K562 (cell line): ENCODE results near the gene YTHDC1. TPM values are rescaled to one million over a fixed set of nuclear protein-coding genes. Genes with fewer than 3 reads are reported as not detected.

Experiments used
- ARID4B ChIP-seq: sonication (generic); formaldehyde crosslinking; IDR thresholded peaks from 2 replicates; pipeline ENCODE4 v1.8.0; 2022; ENCODE audit warnings: mild to moderate bottlenecking, missing genetic modification reagents
- CBFA2T2 ChIP-seq: fragments of 450-650 bp; conservative IDR thresholded peaks from 2 replicates; pipeline ENCODE4 v1.6.1; 2017; ENCODE audit warnings: mild to moderate bottlenecking
- CBX2 ChIP-seq: fragments of 200-600 bp; sonication (generic); IDR thresholded peaks from one replicate; pipeline ENCODE4 v1.6.1; 2012; ENCODE audit warnings: mild to moderate bottlenecking, low read length, inconsistent platforms; ENCODE audit not compliant: insufficient read depth, poor library complexity, severe bottlenecking
- CXXC5 ChIP-seq: fragments of 250-450 bp; sonication (Bioruptor Pico); IDR thresholded peaks from 2 replicates; pipeline ENCODE4 v1.8.0; 2022; ENCODE audit warnings: inconsistent platforms, mild to moderate bottlenecking, moderate library complexity
- ESRRB ChIP-seq: fragments of 250-450 bp; sonication (Bioruptor Pico); IDR thresholded peaks from 2 replicates; pipeline ENCODE4 v1.5.0; 2020; ENCODE audit warnings: mild to moderate bottlenecking, moderate library complexity, borderline replicate concordance
- IRF1 ChIP-seq: sonication (generic); formaldehyde crosslinking; IDR thresholded peaks from 2 replicates; pipeline ENCODE4 v1.8.0; 2022; ENCODE audit warnings: missing genetic modification reagents, mild to moderate bottlenecking, borderline replicate concordance
- JUND ChIP-seq, 2 experiments: IDR thresholded peaks; 2 replicates in 1 of 2; 3 replicates in 1 of 2; pipeline ENCODE4 v1.6.1; 2011; ENCODE audit warnings: borderline replicate concordance in 2 of 2, low read depth in 2 of 2, low read length in 2 of 2, improper control_type of control experiment in 1 of 2, missing biosample characterization in 1 of 2, missing genetic modification characterization in 1 of 2, missing genetic modification reagents in 1 of 2
- MAFG ChIP-seq: fragments of 450-650 bp; conservative IDR thresholded peaks from 2 replicates; pipeline ENCODE4 v1.6.1; 2016; ENCODE audit warnings: missing genetic modification characterization, missing compliant biosample characterization
- MTA3 ChIP-seq: fragments of 450-650 bp; formaldehyde crosslinking; IDR thresholded peaks from 2 replicates; pipeline ENCODE4 v1.6.1; 2017; ENCODE audit warnings: mild to moderate bottlenecking, borderline replicate concordance
- NFIC ChIP-seq: fragments of 450-650 bp; IDR thresholded peaks from 2 replicates; pipeline ENCODE4 v1.6.1; 2017; ENCODE audit warnings: mild to moderate bottlenecking, inconsistent platforms
- NRF1 ChIP-seq, 2 experiments: fragments of 450-650 bp; IDR thresholded peaks in 1 of 2; conservative IDR thresholded peaks in 1 of 2; 2 replicates each; pipeline ENCODE4 v1.6.1; 2014; ENCODE audit warnings: mild to moderate bottlenecking in 2 of 2
- PHF8 ChIP-seq: fragments of 200-600 bp; sonication (generic); IDR thresholded peaks from 2 replicates; pipeline ENCODE4 v1.6.1; 2012; ENCODE audit warnings: mixed run types, mild to moderate bottlenecking, inconsistent platforms, low read length, moderate library complexity, borderline replicate concordance
- RFX1 ChIP-seq: fragments of 450-650 bp; IDR thresholded peaks from 2 replicates; pipeline ENCODE4 v1.6.1; 2016; ENCODE audit warnings: mild to moderate bottlenecking, moderate library complexity
- SAFB ChIP-seq: fragments of 200-400 bp; formaldehyde crosslinking; IDR thresholded peaks from 2 replicates; pipeline ENCODE4 v1.6.1; 2017; ENCODE audit warnings: low read depth, low read length, borderline replicate concordance
- SNRNP70 ChIP-seq: fragments of 200-400 bp; formaldehyde crosslinking; optimal IDR thresholded peaks from 2 replicates; pipeline ENCODE3; 2017; ENCODE audit warnings: low read depth, low read length
- THAP7 ChIP-seq: fragments of 250-450 bp; sonication (Bioruptor Pico); IDR thresholded peaks from 2 replicates; pipeline ENCODE4 v1.5.0; 2021
- ZBTB1 ChIP-seq: sonication (generic); formaldehyde crosslinking; IDR thresholded peaks from 2 replicates; pipeline ENCODE4 v1.8.1; 2023; ENCODE audit warnings: missing genetic modification reagents, low read depth, mild to moderate bottlenecking, borderline replicate concordance
- ZKSCAN1 ChIP-seq: fragments of 150-350 bp; IDR thresholded peaks from 2 replicates; pipeline ENCODE4 v1.6.1; 2016; ENCODE audit warnings: low read depth, low read length
- ZNF143 ChIP-seq: sonication (generic); formaldehyde crosslinking; IDR thresholded peaks from 2 replicates; pipeline ENCODE4 v1.9.0; 2022; ENCODE audit warnings: mild to moderate bottlenecking, missing genetic modification reagents
- ZNF282 ChIP-seq: sonication (generic); formaldehyde crosslinking; IDR thresholded peaks from 2 replicates; pipeline ENCODE4 v1.8.1; 2023; ENCODE audit warnings: missing genetic modification reagents
- ZNF436 ChIP-seq: fragments of 250-450, 450-650 bp; sonication (Bioruptor Pico); formaldehyde crosslinking; IDR thresholded peaks from 2 replicates; pipeline ENCODE4 v1.7.0; 2020; ENCODE audit warnings: mild to moderate bottlenecking
- ZNF77 ChIP-seq: fragments of 250-450 bp; sonication (Bioruptor Pico); IDR thresholded peaks from 2 replicates; pipeline ENCODE4 v1.5.0; 2020
- ZNF780A ChIP-seq: fragments of 250-450 bp; sonication (Bioruptor Pico); IDR thresholded peaks from 2 replicates; pipeline ENCODE4 v1.5.0; 2021; ENCODE audit warnings: mild to moderate bottlenecking
- ZZZ3 ChIP-seq: fragments of 450-650 bp; IDR thresholded peaks from 2 replicates; pipeline ENCODE4 v1.6.1; 2016; ENCODE audit warnings: antibody characterized with exemption, mild to moderate bottlenecking, moderate library complexity
- polyA plus RNA-seq, 8 experiments: library from polyadenylated mRNA; depleted of rRNA in 4 of 8; stranded (reverse) in 5 of 8; unstranded in 3 of 8; fragments of >200 nt; fragmentation: Nextera tagmentation in 2 of 8; fragmentation: Illumina TruSeq in 1 of 8; extraction: Ambion mirVana in 2 of 8; extraction: Trizol in 1 of 8; gene quantifications; 2 replicates each; pipeline versions ENCODE4 v1.2.1 to v1.2.3, GENCODE V29; 2011 to 2014; ENCODE audit warnings: inconsistent platforms in 1 of 8, missing spikeins in 1 of 8
- total RNA-seq, 7 experiments: library from RNA; depleted of rRNA in 6 of 7; stranded (reverse); fragments of >200 nt in 6 of 7; fragmentation: Illumina TruSeq in 2 of 7; extraction: Trizol in 2 of 7; gene quantifications; 2 replicates each; pipeline versions ENCODE4 v1.2.1 to v1.2.3, GENCODE V29; 2011 to 2021; ENCODE audit warnings: low replicate concordance in 1 of 7

The YTHDC1 gene
- total and polyA plus RNA-seq, 9 of the 15 experiments (the other 6 are each of a cell fraction or from before 2014, with no cell fraction given), result 9.8 to 65.4 (median 51.7) TPM

GRCh38 chr4:68264875-68265565, 84.9 kb downstream of the YTHDC1 start (continued):
- TF ChIP-seq MAFG (tag), result no peak
- TF ChIP-seq ARID4B (CRISPR knock-in tag), result no peak
- TF ChIP-seq ZNF282 (CRISPR knock-in tag), result no peak
- no peak for TF ChIP-seq ZNF436 (CRISPR knock-in tag)
- no peak for TF ChIP-seq ZKSCAN1
- no peak for TF ChIP-seq ZNF780A (CRISPR knock-in tag)
- TF ChIP-seq NRF1 (conservative IDR thresholded peaks at IDR 0.05 in 1 of 2, IDR thresholded peaks at IDR 0.05 in 1 of 2), result no peak
- no peak for TF ChIP-seq ZBTB1
- no peak for TF ChIP-seq MTA3
- TF ChIP-seq SAFB, result no peak
- no peak for TF ChIP-seq PHF8
- TF ChIP-seq ZNF143 (CRISPR knock-in tag), result no peak
- TF ChIP-seq ZZZ3, result no peak
- TF ChIP-seq ZNF77, result no peak
- TF ChIP-seq SNRNP70, result no peak
- TF ChIP-seq CBFA2T2, result no peak
- no peak for TF ChIP-seq CBX2
- TF ChIP-seq THAP7, result no peak
- TF ChIP-seq JUND (IDR thresholded peaks at IDR 0.05; ENCODE audit: borderline replicate concordance, low read depth, low read length), result no peak
- no peak for TF ChIP-seq JUND (tag; IDR thresholded peaks at IDR 0.05; ENCODE audit: borderline replicate concordance, low read depth, low read length)
- no peak for TF ChIP-seq RFX1
- peak; percentile 41 for TF ChIP-seq CXXC5 (CRISPR knock-in tag)
- TF ChIP-seq IRF1, result no peak
- TF ChIP-seq ESRRB (CRISPR knock-in tag), result no peak
- no peak for TF ChIP-seq NFIC
